GM10266 (cell line): ENCODE measurements around the gene SMURF1.

Source experiments
- DNase-seq: peaks from one replicate; pipeline ENCODE4 v3.0.0; 2012; ENCODE audit errors: extremely low spot score
- CTCF ChIP-seq: IDR thresholded peaks from 2 replicates; pipeline ENCODE4 v1.5.1; 2012; ENCODE audit warnings: mild to moderate bottlenecking, low read depth; ENCODE audit not compliant: control insufficient read depth, insufficient read depth; ENCODE audit errors: missing control alignments

SMURF1 gene

DNA sequence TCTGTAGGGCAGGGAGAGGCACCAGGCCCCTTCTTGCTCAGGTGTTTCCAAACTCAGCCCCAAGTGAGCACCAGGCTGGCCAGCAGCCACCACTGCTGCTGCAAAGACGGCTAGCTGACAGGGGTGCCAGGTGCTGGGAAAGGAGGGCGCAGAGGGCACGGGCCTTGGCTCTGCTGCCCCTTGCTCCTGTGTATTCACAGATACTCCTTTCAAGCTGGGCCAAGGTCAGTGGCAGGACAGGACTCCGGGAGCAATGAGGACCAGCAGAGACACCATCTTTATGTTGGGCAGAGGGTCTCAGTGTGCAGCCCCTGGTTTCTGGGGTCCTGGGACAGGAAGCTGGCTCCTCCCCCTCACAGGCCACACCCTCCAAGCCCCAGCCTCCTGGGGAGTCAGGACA lies 110.1 kb downstream of the SMURF1 start:
- no peak for DNase-seq
- no peak for TF ChIP-seq CTCF

DNA sequence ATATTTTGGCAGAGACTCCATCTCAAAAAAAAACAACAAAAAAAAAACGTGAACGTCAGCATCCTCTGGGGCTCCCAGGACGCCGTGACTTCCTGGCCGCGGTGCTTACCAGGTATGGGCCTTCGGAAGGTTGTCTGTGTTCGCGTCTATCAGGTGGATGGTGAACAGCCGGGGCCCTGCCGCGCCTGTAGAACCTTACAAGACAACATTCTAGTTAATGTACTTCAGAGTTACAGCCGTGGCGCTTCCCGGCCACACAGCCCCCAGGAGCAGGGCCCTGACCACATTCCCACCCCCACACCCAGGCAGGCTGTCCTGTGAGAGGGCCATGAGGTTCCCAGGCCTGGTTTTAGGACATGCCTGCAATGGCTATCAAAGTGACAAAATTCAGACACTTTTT lies 111.0 kb downstream of the SMURF1 start:
- TF ChIP-seq CTCF: no peak
- DNase-seq: no peak

DNA sequence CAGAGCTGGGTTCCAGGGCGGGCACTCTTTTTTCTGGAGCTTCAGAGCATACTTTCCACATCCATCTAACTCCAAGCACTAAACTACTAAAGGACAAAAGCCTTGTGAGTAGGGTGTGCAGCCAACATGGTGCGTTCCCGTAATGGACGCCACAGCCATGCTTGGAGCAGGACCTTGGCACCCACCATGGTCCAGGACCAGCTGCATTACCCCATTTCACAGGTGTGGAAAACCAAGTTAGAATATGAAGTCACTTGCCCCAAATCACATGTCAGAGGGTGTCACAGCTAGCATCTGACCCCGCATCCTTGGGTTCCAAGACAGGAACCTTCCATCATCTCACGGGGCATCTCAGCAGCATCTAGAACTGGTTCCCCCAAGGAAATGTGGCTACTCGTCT lies 112.4 kb downstream of the SMURF1 start:
- no peak for TF ChIP-seq CTCF
- no peak for DNase-seq

GRCh38 chr7:99030951-99031350 lies 113.0 kb downstream of the SMURF1 start:
- no peak for TF ChIP-seq CTCF
- no peak for DNase-seq

- DNase-seq: no peak
- no peak for TF ChIP-seq CTCF
Measured at GRCh38 chr7:99030457-99030856, 113.5 kb downstream of the SMURF1 start.

DNA sequence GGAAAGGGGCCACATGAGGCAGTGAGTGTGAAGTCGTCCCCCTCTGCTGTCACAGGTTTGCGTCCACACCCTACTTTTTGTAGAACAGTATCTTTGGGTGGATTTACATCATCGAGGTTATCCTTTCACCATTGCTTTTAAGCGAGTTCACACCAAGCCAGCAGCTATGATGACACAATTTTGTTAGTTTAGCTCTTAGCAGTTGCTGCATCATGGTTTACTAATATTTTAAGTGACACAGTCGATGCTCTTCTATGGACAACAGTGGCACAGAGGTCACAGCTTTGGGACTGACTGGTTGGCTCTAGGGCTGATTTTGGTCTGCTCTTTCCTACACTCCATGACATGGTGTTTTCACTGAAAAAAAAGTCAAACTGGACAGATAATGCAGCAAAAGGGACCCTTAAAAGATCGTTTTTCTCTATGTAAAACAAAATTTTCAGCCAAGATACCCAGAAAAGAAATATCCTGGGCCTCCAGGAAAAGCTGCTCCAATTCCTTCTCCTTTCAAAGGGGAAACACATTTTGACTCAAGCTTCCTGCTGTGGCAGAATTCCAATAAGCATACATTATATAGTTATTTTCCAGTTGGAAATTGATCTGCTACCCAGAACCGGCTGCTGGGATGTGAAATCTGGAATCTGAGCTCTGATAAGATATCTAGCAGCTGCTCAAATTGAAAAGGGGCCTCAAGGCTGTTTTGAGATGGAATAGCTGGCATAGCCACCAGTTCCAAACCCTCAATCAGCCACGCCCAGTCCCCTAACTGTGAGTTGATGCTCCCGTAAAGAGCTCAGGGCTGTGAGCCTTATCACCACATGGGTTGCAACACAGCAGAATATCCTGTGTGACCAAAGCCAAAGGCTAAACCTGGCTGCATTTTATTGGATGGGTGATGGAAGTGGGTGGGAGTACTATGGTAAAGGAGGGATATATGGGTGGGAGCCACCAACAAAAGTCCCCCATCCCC lies 114.2 kb downstream of the SMURF1 start:
- no peak for TF ChIP-seq CTCF
- no peak for DNase-seq

DNA sequence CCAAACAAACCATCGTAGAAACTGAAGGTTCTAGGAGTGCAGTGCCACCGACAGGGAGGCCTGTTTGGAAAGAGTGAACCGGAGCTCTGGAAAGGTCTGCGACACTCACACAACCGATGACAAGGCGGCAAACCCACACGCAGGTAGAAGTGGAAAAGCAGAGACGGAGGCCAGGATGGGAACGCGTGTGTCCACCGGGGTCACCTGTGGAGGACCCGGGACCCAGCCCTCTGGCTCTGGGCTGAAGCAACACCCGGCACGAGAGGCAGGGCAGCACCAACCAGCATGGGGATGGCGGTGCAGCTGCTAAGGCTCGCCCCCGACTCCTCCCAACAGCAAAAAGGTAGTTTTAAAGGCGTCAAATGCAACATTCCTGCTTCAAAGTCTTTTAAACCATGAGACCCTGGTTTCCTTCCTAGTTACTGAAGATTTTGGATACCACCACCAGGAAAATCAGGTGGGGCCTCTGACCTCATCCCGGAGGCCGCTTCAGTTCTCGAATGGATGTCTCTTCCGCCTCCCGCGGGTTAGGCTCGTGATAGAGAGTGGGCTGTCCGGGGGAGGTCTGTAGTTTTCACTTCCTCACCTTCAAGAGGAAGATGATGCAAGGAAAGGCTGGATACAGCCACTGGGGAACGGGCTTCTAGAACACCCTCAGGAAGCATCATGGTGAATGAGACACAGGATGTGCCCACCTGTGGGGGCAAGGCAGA lies 115.5 kb downstream of the SMURF1 start:
- no peak for TF ChIP-seq CTCF
- no peak for DNase-seq
